Lower leg skin (tissue), 4 donors: ENCODE data around the gene GFRA4. TPM values are rescaled to one million over a fixed set of nuclear protein-coding genes. Genes with fewer than 3 reads are reported as not detected.

Experiments used
- DNase-seq, 2 donors: peaks; one replicate each; pipeline ENCODE4 v3.0.0-alpha.2; 2019; ENCODE audit warnings: low spot score in 2 of 2
- H3K4me3 ChIP-seq: fragments of 200-600 bp; sonication (generic); 2 replicates; pipeline ENCODE4 v1.5.1; 2017; ENCODE audit warnings: mild to moderate bottlenecking, low read depth; ENCODE audit not compliant: poor library complexity, severe bottlenecking
- CTCF ChIP-seq, 3 donors: fragments of 450-650 bp; IDR thresholded peaks; one replicate each; pipeline ENCODE4 v1.5.1; 2016; ENCODE audit warnings: antibody characterized with exemption in 3 of 3, mild to moderate bottlenecking in 3 of 3, moderate library complexity in 2 of 3
- POLR2A ChIP-seq, 2 donors: fragments of 450-650 bp; IDR thresholded peaks; one replicate each; pipeline ENCODE4 v1.6.1; 2016 to 2017; ENCODE audit warnings: antibody characterized with exemption in 2 of 2, mild to moderate bottlenecking in 1 of 2, moderate library complexity in 1 of 2
- WGBS, 2 donors: methylation state at CpG; one replicate each; pipeline ENCODE4 v1.1.5; 2018; 5-methylcytosine and 5-hydroxymethylcytosine counted together
- intact Hi-C: fragments of 100-400 bp; cut with DNase I; formaldehyde crosslinking; loops from one replicate; pipeline ENCODE4 v1.15.0; 2023; ENCODE audit warnings: low total_unique reads
- total RNA-seq, 4 donors: library from RNA; depleted of rRNA; stranded (reverse); fragments of >200 nt; gene quantifications; one replicate each; pipeline ENCODE4 v1.1.0, GENCODE V29; 2016

The GFRA4 gene
- total RNA-seq, 4 donors from 2014 or later, result not detected

- no peak for DNase-seq
- TF ChIP-seq POLR2A (IDR thresholded peaks at IDR 0.05) (no peak), CTCF (IDR thresholded peaks at IDR 0.05) (no peak)
- H3K4me3 ChIP-seq, result no peak overlapping the region
- intact Hi-C loops, result no loop called here
- 76 to 86% methylated on average over 5 of the region's 5 CpGs for WGBS, 2 donors
These were observed 48.7 kb downstream of the GFRA4 start for GRCh38 chr20:3614466-3614865.

- TF ChIP-seq POLR2A (IDR thresholded peaks at IDR 0.05) (no peak), CTCF (IDR thresholded peaks at IDR 0.05) (no peak)
- intact Hi-C loops, result no loop called here
- WGBS, 2 donors, result 60 to 64% methylated on average over 9 of the region's 9 CpGs
- DNase-seq, result no peak
- H3K4me3 ChIP-seq, result no peak overlapping the region
These were observed 49.3 kb downstream of the GFRA4 start for GRCh38 chr20:3613821-3614440.

GRCh38 chr20:3612795-3613572, 50.2 kb downstream of the GFRA4 start:
- 76 to 81% methylated on average over 10 of the region's 10 CpGs for WGBS, 2 donors
- intact Hi-C loops, result no loop called here
- DNase-seq, result no peak
- TF ChIP-seq POLR2A (IDR thresholded peaks at IDR 0.05) (no peak), CTCF (IDR thresholded peaks at IDR 0.05) (no peak)
- no peak overlapping the region for H3K4me3 ChIP-seq

GRCh38 chr20:3611901-3612300, 51.3 kb downstream of the GFRA4 start:
- WGBS, 2 donors, result 52 to 60% methylated on average over 1 of the region's 1 CpG
- TF ChIP-seq POLR2A (IDR thresholded peaks at IDR 0.05) (no peak), CTCF (IDR thresholded peaks at IDR 0.05) (no peak)
- H3K4me3 ChIP-seq, result no peak overlapping the region
- intact Hi-C loops, result no loop called here
- no peak for DNase-seq

Other genes with a start within 250 kb of the GFRA4 start
- gene ATRN, start 192.4 kb downstream of the GFRA4 start, total RNA-seq, result 10 to 100 TPM; 18.2 to 34.6 (median 28.4) TPM
- gene ADAM33, start 18.6 kb upstream of the GFRA4 start, total RNA-seq, result 10 to 100 TPM in 2 of 4 donors, 1 to 10 TPM in 2; 8.0 to 13.7 (median 11.1) TPM
- 1 to 10 TPM in 3 of 4 donors, under 1 TPM in 1; 0.42 to 2.9 (median 1.0) TPM for gene SIGLEC1, start 49.2 kb upstream of the GFRA4 start, total RNA-seq
- 1 to 10 TPM; 4.0 to 6.0 (median 5.7) TPM for gene HSPA12B, start 69.3 kb upstream of the GFRA4 start, total RNA-seq
- 10 to 100 TPM in 3 of 4 donors, 1 to 10 TPM in 1; 9.7 to 21.8 (median 15.5) TPM for gene ADISSP, start 104.4 kb upstream of the GFRA4 start, total RNA-seq
- gene SPEF1, start 118.0 kb upstream of the GFRA4 start, total RNA-seq, result under 1 TPM in 1 of 4 donors, not detected in 3; 0.13 TPM
- 100 to 1,000 TPM in 2 of 4 donors, 10 to 100 TPM in 2; 94.4 to 109 (median 99.8) TPM for gene CENPB, start 123.3 kb upstream of the GFRA4 start, total RNA-seq
- gene CDC25B, start 132.9 kb upstream of the GFRA4 start, total RNA-seq, result 10 to 100 TPM; 13.5 to 23.2 (median 18.5) TPM
- gene AP5S1, start 157.1 kb upstream of the GFRA4 start, total RNA-seq, result 10 to 100 TPM in 2 of 4 donors, 1 to 10 TPM in 2; 7.7 to 16.8 (median 10.5) TPM
- 10 to 100 TPM; 17.2 to 28.2 (median 27.1) TPM for gene MAVS, start 183.4 kb upstream of the GFRA4 start, total RNA-seq
- 10 to 100 TPM; 35.7 to 44.1 (median 42.3) TPM for gene PANK2, start 226.0 kb upstream of the GFRA4 start, total RNA-seq